ENCODE data around the gene MUSTN1. TPM values are rescaled to one million over a fixed set of nuclear protein-coding genes. Genes with fewer than 3 reads are reported as not detected.

The MUSTN1 gene
- total RNA-seq, 6 donors from 2014 or later, result 1.2 to 62.9 (median 6.5) TPM

DNA sequence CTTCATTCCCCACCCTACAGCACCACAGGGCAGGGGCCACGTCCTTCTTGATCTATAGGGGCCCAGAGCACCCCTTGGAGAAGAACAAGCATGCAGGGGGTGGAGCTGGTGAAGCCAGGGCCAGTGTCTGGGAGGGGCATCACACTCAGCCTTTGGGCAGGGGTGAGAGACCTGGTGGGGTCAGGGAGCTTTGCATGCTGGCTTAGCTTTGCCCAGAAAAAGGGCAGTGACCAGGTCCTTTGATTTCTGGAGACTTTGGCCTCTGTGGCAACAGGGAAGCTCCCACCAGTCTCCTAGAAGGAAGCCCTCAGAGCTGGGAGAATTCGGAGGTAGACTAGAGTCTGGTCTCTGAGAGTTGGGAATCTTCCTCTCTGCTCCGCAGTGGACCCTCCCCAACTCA lies 5.3 kb downstream of the MUSTN1 start:
- WGBS, 2 donors, result 92 to 100% methylated on average over 1 to 3 of the region's 3 CpGs
- no peak overlapping the region for H3K27ac ChIP-seq
- H3K9me3 ChIP-seq, result no peaks in the 10 kb centered on the region
- peaks cover 0 to 6% (median 0%) of the 10 kb centered on the region in 4 donors for H3K36me3 ChIP-seq
- no peak for DNase-seq
- H3K27me3 ChIP-seq, result no peaks in the 10 kb centered on the region
- no peak for ATAC-seq (ENCODE audit: low FRiP score in 2 of 2)
- H3K4me1 ChIP-seq, result peaks cover 0 to 5% (median 1%) of the 10 kb centered on the region in 4 donors
- H3K4me3 ChIP-seq, result no peak overlapping the region
- TF ChIP-seq EP300 (IDR thresholded peaks at IDR 0.05) (no peak), POLR2AphosphoS5 (IDR thresholded peaks at IDR 0.05) (no peak), POLR2A (IDR thresholded peaks at IDR 0.05) (no peak)

DNA sequence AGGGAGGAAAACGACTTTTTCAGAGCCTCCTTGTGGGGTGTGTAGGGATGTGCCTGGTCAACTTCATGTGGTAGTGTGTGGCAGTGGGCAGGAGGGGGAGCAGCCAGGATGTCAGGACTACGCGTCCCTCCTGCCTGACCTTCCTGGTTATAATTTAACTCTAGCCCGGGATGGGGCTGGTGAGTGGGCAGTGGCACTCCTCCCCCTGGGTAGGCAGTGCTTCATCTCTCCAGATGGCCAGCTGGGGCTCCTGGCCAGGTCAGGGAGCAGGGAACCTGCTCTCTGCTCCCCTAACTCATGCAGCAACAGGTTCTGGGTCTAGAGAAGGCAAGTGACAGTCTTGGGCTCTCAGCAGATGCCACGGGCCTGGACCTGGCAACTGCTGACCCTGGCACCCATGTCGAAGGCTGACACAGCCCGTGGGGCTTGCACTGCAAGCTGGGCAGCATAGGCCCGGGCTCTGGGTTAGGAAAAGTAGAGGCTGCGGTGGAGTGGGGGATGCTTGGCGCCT lies 6.9 kb downstream of the MUSTN1 start:
- Histone ChIP-seq H3K36me3 (peaks cover 0 to 18% (median 9%) of the 10 kb centered on the region in 4 donors), H3K27me3 (no peaks in the 10 kb centered on the region), H3K9me3 (no peaks in the 10 kb centered on the region), H3K27ac (no peak overlapping the region), H3K4me1 (peaks cover 0 to 5% (median 1%) of the 10 kb centered on the region in 4 donors), H3K4me3 (no peak overlapping the region)
- TF ChIP-seq POLR2AphosphoS5 (IDR thresholded peaks at IDR 0.05) (no peak), EP300 (IDR thresholded peaks at IDR 0.05) (no peak), POLR2A (IDR thresholded peaks at IDR 0.05) (no peak)
- TF ChIP-seq, protein P1, sequence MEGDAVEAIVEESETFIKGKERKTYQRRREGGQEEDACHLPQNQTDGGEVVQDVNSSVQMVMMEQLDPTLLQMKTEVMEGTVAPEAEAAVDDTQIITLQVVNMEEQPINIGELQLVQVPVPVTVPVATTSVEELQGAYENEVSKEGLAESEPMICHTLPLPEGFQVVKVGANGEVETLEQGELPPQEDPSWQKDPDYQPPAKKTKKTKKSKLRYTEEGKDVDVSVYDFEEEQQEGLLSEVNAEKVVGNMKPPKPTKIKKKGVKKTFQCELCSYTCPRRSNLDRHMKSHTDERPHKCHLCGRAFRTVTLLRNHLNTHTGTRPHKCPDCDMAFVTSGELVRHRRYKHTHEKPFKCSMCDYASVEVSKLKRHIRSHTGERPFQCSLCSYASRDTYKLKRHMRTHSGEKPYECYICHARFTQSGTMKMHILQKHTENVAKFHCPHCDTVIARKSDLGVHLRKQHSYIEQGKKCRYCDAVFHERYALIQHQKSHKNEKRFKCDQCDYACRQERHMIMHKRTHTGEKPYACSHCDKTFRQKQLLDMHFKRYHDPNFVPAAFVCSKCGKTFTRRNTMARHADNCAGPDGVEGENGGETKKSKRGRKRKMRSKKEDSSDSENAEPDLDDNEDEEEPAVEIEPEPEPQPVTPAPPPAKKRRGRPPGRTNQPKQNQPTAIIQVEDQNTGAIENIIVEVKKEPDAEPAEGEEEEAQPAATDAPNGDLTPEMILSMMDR (IDR thresholded peaks at IDR 0.05), result no peak
- 67 to 71% methylated on average over 5 to 10 of the region's 10 CpGs for WGBS, 2 donors
- DNase-seq (peak in 1 of 2 donors; percentile 50), ATAC-seq (ENCODE audit: low FRiP score in 2 of 2) (no peak)

GRCh38 chr3:52827441-52827840 lies 7.4 kb downstream of the MUSTN1 start:
- peak in 1 of 2 donors; percentile 34 for DNase-seq
- no peak for ATAC-seq (ENCODE audit: low FRiP score in 2 of 2)
- H3K27me3 ChIP-seq, result no peaks in the 10 kb centered on the region
- no peak for TF ChIP-seq EP300 (IDR thresholded peaks at IDR 0.05)
- no peak for TF ChIP-seq POLR2A (IDR thresholded peaks at IDR 0.05)
- no peak for TF ChIP-seq POLR2AphosphoS5 (IDR thresholded peaks at IDR 0.05)
- TF ChIP-seq, protein P1 (IDR thresholded peaks at IDR 0.05), result no peak
- H3K9me3 ChIP-seq, result no peaks in the 10 kb centered on the region
- no peak overlapping the region for H3K4me3 ChIP-seq
- H3K27ac ChIP-seq, result no peak overlapping the region
- WGBS, 2 donors, result 62 to 67% methylated on average over 5 to 9 of the region's 9 CpGs
- peaks cover 0 to 20% (median 10%) of the 10 kb centered on the region in 4 donors for H3K36me3 ChIP-seq
- H3K4me1 ChIP-seq, result peaks cover 0 to 5% (median 1%) of the 10 kb centered on the region in 4 donors

GRCh38 chr3:52824037-52824436 lies 10.8 kb downstream of the MUSTN1 start:
- 94 to 98% methylated on average over 7 to 10 of the region's 10 CpGs for WGBS, 2 donors
- peak in 1 of 2 donors; percentile 44 for DNase-seq

DNA sequence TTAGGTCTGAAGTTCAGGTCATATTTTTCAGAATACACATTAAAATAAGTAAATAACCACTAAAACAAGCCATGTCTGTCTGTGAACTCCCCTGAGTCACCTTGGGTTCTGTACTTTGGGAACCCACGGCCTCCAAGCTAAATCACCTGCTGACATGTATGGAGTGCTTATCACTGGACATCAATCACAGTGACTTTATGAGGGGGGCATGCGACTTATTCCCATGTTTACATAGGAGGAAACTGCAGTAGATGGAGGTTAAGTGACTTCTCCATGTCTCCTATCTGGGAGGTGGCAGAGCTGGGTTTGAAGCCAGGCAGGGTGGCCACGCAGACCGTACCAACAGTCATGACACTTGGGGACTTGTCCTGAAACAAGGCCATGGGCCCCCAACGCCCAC lies 12.5 kb downstream of the MUSTN1 start:
- TF ChIP-seq EP300 (IDR thresholded peaks at IDR 0.05) (no peak), POLR2AphosphoS5 (IDR thresholded peaks at IDR 0.05) (no peak), POLR2A (IDR thresholded peaks at IDR 0.05) (no peak)
- TF ChIP-seq, protein P1 (IDR thresholded peaks at IDR 0.05), result no peak
- H3K4me3 ChIP-seq, result no peak overlapping the region
- DNase-seq (no peak), ATAC-seq (ENCODE audit: low FRiP score in 2 of 2) (no peak)
- peaks cover 0 to 16% (median 10%) of the 10 kb centered on the region in 4 donors for H3K36me3 ChIP-seq
- H3K9me3 ChIP-seq, result no peaks in the 10 kb centered on the region
- H3K27ac ChIP-seq, result no peak overlapping the region
- no peaks in the 10 kb centered on the region for H3K4me1 ChIP-seq
- whole genome bisulfite sequencing, 2 donors, result 91 to 97% methylated on average over 5 of the region's 5 CpGs
- no peaks in the 10 kb centered on the region for H3K27me3 ChIP-seq

More at GRCh38 chr3:52824037-52824436, 10.8 kb downstream of the MUSTN1 start:
- no peaks in the 10 kb centered on the region for H3K9me3 ChIP-seq
- H3K27me3 ChIP-seq, result no peaks in the 10 kb centered on the region
- no peak overlapping the region for H3K27ac ChIP-seq
- no peak overlapping the region for H3K4me3 ChIP-seq
- ATAC-seq (ENCODE audit: low FRiP score in 2 of 2), result no peak
- H3K36me3 ChIP-seq, result peaks cover 0 to 16% (median 10%) of the 10 kb centered on the region in 4 donors
- no peak for TF ChIP-seq POLR2AphosphoS5 (IDR thresholded peaks at IDR 0.05)
- no peak for TF ChIP-seq EP300 (IDR thresholded peaks at IDR 0.05)
- TF ChIP-seq, protein P1 (IDR thresholded peaks at IDR 0.05), result no peak
- TF ChIP-seq POLR2A (IDR thresholded peaks at IDR 0.05), result no peak
- H3K4me1 ChIP-seq, result no peaks in the 10 kb centered on the region
